ENCODE measurements around the gene RPL9. TPM values are rescaled to one million over a fixed set of nuclear protein-coding genes. Genes with fewer than 3 reads are reported as not detected.

Gene RPL9
- total RNA-seq, 1 donor from 2014 or later: 1,562 TPM

DNA sequence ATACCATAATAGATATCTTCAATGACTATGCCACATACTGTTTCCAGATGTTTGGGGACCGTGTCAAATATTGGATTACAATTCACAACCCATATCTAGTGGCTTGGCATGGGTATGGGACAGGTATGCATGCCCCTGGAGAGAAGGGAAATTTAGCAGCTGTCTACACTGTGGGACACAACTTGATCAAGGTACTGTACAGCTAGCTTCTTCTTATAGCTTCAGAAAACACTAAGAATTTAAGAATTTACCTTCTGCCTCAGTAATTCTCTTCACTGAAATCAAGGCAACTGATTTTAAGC, 51.2 kb downstream of the RPL9 start:
- Mint-ChIP-seq H3K27ac (ENCODE audit: unreplicated experiment) (no peak overlapping the region), H3K4me3 (ENCODE audit: unreplicated experiment) (no peak overlapping the region), H3K27me3 (ENCODE audit: unreplicated experiment) (no peaks in the 10 kb centered on the region), H3K9me3 (ENCODE audit: unreplicated experiment) (no peaks in the 10 kb centered on the region), H3K4me1 (ENCODE audit: unreplicated experiment) (no peaks in the 10 kb centered on the region), H3K36me3 (ENCODE audit: low read depth, unreplicated experiment) (no peaks in the 10 kb centered on the region)
- DNase-seq (ENCODE audit: low spot score): no peak
- TF ChIP-seq, protein P1, sequence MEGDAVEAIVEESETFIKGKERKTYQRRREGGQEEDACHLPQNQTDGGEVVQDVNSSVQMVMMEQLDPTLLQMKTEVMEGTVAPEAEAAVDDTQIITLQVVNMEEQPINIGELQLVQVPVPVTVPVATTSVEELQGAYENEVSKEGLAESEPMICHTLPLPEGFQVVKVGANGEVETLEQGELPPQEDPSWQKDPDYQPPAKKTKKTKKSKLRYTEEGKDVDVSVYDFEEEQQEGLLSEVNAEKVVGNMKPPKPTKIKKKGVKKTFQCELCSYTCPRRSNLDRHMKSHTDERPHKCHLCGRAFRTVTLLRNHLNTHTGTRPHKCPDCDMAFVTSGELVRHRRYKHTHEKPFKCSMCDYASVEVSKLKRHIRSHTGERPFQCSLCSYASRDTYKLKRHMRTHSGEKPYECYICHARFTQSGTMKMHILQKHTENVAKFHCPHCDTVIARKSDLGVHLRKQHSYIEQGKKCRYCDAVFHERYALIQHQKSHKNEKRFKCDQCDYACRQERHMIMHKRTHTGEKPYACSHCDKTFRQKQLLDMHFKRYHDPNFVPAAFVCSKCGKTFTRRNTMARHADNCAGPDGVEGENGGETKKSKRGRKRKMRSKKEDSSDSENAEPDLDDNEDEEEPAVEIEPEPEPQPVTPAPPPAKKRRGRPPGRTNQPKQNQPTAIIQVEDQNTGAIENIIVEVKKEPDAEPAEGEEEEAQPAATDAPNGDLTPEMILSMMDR (IDR thresholded peaks at IDR 0.05; ENCODE audit: unreplicated experiment): no peak

DNA sequence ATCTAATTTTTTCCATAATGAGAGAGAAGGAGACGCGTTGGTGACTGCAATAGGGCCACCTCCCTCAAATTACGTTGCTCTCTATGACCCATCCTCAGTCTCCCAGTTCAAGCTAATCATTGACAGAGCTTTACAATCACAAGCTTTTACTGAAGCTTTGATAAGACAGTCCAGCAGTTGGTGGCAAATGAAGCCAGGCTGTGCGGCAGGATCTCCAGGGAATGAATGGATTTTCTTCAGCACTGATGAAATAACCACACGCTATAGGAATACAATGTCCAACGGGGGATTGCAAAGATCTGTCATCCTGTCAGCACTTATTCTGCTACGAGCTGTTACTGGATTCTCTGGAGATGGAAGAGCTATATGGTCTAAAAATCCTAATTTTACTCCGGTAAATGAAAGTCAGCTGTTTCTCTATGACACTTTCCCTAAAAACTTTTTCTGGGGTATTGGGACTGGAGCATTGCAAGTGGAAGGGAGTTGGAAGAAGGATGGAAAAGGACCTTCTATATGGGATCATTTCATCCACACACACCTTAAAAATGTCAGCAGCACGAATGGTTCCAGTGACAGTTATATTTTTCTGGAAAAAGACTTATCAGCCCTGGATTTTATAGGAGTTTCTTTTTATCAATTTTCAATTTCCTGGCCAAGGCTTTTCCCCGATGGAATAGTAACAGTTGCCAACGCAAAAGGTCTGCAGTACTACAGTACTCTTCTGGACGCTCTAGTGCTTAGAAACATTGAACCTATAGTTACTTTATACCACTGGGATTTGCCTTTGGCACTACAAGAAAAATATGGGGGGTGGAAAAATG, 51.7 kb downstream of the RPL9 start, which contains the start of gene KLB:
KLB (plus strand) TSS at position 168 of the 821 bp plus-strand sequence; CDS start at position 188, 20 bp downstream.
- Mint-ChIP-seq H3K36me3 (ENCODE audit: low read depth, unreplicated experiment) (no peaks in the 10 kb centered on the region), H3K9me3 (ENCODE audit: unreplicated experiment) (no peaks in the 10 kb centered on the region), H3K27me3 (ENCODE audit: unreplicated experiment) (no peaks in the 10 kb centered on the region), H3K27ac (ENCODE audit: unreplicated experiment) (no peak within 1 kb of the TSS), H3K4me3 (ENCODE audit: unreplicated experiment) (no peak within 1 kb of the TSS), H3K4me1 (ENCODE audit: unreplicated experiment) (no peaks in the 10 kb centered on the region)
- TF ChIP-seq, protein P1 (IDR thresholded peaks at IDR 0.05; ENCODE audit: unreplicated experiment): no peak
- DNase-seq (ENCODE audit: low spot score): no peak

Small RNA genes lying within 50 kb of the gene (microRNA-seq; reads per million reads assigned to microRNA genes)
- gene MIR5591 (ENCODE audit: unreplicated experiment): not detected

Other genes with a start within 250 kb of the RPL9 start
- 47.5 TPM for gene RFC1, start 92.6 kb downstream of the RPL9 start, total RNA-seq (ENCODE audit: unreplicated experiment)
- gene KLB, start 52.0 kb downstream of the RPL9 start, total RNA-seq (ENCODE audit: unreplicated experiment): not detected
- gene LIAS, start 134 bp upstream of the RPL9 start, total RNA-seq (ENCODE audit: unreplicated experiment): 9.8 TPM
- 93.9 TPM for gene UGDH, start 68.5 kb upstream of the RPL9 start, total RNA-seq (ENCODE audit: unreplicated experiment)
- gene SMIM14, start 179.9 kb upstream of the RPL9 start, total RNA-seq (ENCODE audit: unreplicated experiment): 19.4 TPM
- gene UBE2K, start 239.2 kb upstream of the RPL9 start, total RNA-seq (ENCODE audit: unreplicated experiment): 102 TPM